Activated CD8-positive, alpha-beta T cell treated with anti-CD3 and anti-CD28 coated beads for 36 hours (primary cell): Measurements from ENCODE around the gene UBE2E1. TPM values are rescaled to one million over a fixed set of nuclear protein-coding genes. Genes with fewer than 3 reads are reported as not detected.

Source experiments
- ATAC-seq: fragments of 200-7000 bp; cut with Tn5 transposase; one replicate; pipeline ENCODE4 v1.10.0; 2021; ENCODE audit warnings: mild to moderate bottlenecking, moderate library complexity
- CTCF ChIA-PET: fragments of 350-600 bp; sonication (Branson Sonifier 250); formaldehyde crosslinking; loops from one replicate; lab custom pipeline; 2021; ENCODE audit warnings: antibody characterized with exemption; lab: Charles Lee
- POLR2A ChIA-PET: fragments of 350-600 bp; sonication (Branson Sonifier 250); formaldehyde crosslinking; loops from one replicate; lab custom pipeline; 2021; ENCODE audit warnings: antibody characterized with exemption; lab: Charles Lee
- DNase-seq: peaks from one replicate; pipeline ENCODE4 v3.0.0-alpha.2; 2020
- H3K27ac Mint-ChIP-seq: one replicate; pipeline ENCODE4 v1.8.0; 2021; ENCODE audit warnings: mild to moderate bottlenecking, mixed read lengths
- H3K27me3 Mint-ChIP-seq: one replicate; pipeline ENCODE4 v1.8.0; 2021; ENCODE audit warnings: mixed read lengths
- H3K36me3 Mint-ChIP-seq: one replicate; pipeline ENCODE4 v1.8.0; 2021; ENCODE audit warnings: low read depth, mixed read lengths
- H3K4me1 Mint-ChIP-seq: one replicate; pipeline ENCODE4 v1.8.0; 2021; ENCODE audit warnings: low read depth, mixed read lengths
- H3K4me3 Mint-ChIP-seq: one replicate; pipeline ENCODE4 v1.8.0; 2021; ENCODE audit warnings: mild to moderate bottlenecking, moderate library complexity, mixed read lengths
- H3K9me3 Mint-ChIP-seq: one replicate; pipeline ENCODE4 v1.8.0; 2021; ENCODE audit warnings: mixed read lengths
- CTCF ChIP-seq: fragments of 200-600 bp; IDR thresholded peaks from one replicate; pipeline ENCODE4 v1.8.0; 2022; ENCODE audit warnings: antibody characterized with exemption, mild to moderate bottlenecking
- intact Hi-C: fragments of 100-400 bp; cut with micrococcal nuclease; formaldehyde crosslinking; loops from one replicate; pipeline ENCODE4 v1.10.0; 2022
- total RNA-seq, 2 experiments: library from RNA; stranded (reverse); gene quantifications; one replicate each; pipeline ENCODE4 v1.2.3, GENCODE V29; 2021

UBE2E1 gene
- total RNA-seq, 2 experiments from 2014 or later = 79.0 to 80.3 TPM

GRCh38 chr3:23793528-23794134, 12.1 kb upstream of the UBE2E1 start:
- ChIA-PET POLR2A (no interaction called here), CTCF (no interaction called here)

GRCh38 chr3:23795096-23795495, 10.7 kb upstream of the UBE2E1 start:
- ChIA-PET POLR2A (no interaction called here), CTCF (no interaction called here)
- TF ChIP-seq CTCF = no peak
- H3K4me1 Mint-ChIP-seq = peaks cover 12% of the 10 kb centered on the region
- ATAC-seq = no peak
- no peak for DNase-seq
- intact Hi-C loops = no loop called here
- peaks cover 6% of the 10 kb centered on the region for H3K27me3 Mint-ChIP-seq
- no peak overlapping the region for H3K4me3 Mint-ChIP-seq
- H3K9me3 Mint-ChIP-seq = no peaks in the 10 kb centered on the region
- no peak overlapping the region for H3K27ac Mint-ChIP-seq
- H3K36me3 Mint-ChIP-seq = no peaks in the 10 kb centered on the region

More at GRCh38 chr3:23793528-23794134, 12.1 kb upstream of the UBE2E1 start:
- Mint-ChIP-seq H3K4me1 (peaks cover 12% of the 10 kb centered on the region), H3K36me3 (no peaks in the 10 kb centered on the region), H3K9me3 (no peaks in the 10 kb centered on the region), H3K27ac (no peak overlapping the region), H3K4me3 (no peak overlapping the region), H3K27me3 (peaks cover 6% of the 10 kb centered on the region)
- DNase-seq (no peak), ATAC-seq (no peak)
- no peak for TF ChIP-seq CTCF
- intact Hi-C loops = no loop called here

GRCh38 chr3:23796518-23796917, 9.2 kb upstream of the UBE2E1 start:
- Mint-ChIP-seq H3K27ac (no peak overlapping the region), H3K36me3 (no peaks in the 10 kb centered on the region), H3K4me1 (peaks cover 12% of the 10 kb centered on the region), H3K4me3 (no peak overlapping the region), H3K27me3 (peaks cover 6% of the 10 kb centered on the region), H3K9me3 (no peaks in the 10 kb centered on the region)
- ATAC-seq (no peak), DNase-seq (no peak)
- intact Hi-C loops = no loop called here
- POLR2A ChIA-PET = interaction anchor here (1.2 kb wide), 1 partner anchor 11 kb away, joined by 3 read pairs; no protein-coding TSS in a partner anchor
- no peak for TF ChIP-seq CTCF
- CTCF ChIA-PET = interaction anchor here (0.8 kb wide), 1 partner anchor 16 kb away, joined by 3 read pairs; no protein-coding TSS in a partner anchor

- peak; percentile 20 for DNase-seq
- peaks cover 12% of the 10 kb centered on the region for H3K4me1 Mint-ChIP-seq
- H3K9me3 Mint-ChIP-seq = no peaks in the 10 kb centered on the region
- TF ChIP-seq CTCF = no peak
- CTCF ChIA-PET = no interaction called here
- POLR2A ChIA-PET = interaction anchor here (1.2 kb wide), 1 partner anchor 10 kb away, joined by 3 read pairs; no protein-coding TSS in a partner anchor
- no peak overlapping the region for H3K4me3 Mint-ChIP-seq
- peaks cover 6% of the 10 kb centered on the region for H3K27me3 Mint-ChIP-seq
- H3K36me3 Mint-ChIP-seq = no peaks in the 10 kb centered on the region
- intact Hi-C loops = no loop called here
- H3K27ac Mint-ChIP-seq = no peak overlapping the region
- peak; percentile 67 for ATAC-seq
Observed at GRCh38 chr3:23797491-23797890, 8.3 kb upstream of the UBE2E1 start.

- intact Hi-C loops = no loop called here
- POLR2A ChIA-PET = interaction anchor here (0.8 kb wide), 1 partner anchor 280 kb away, joined by 3 read pairs; no protein-coding TSS in a partner anchor
- H3K4me1 Mint-ChIP-seq = peaks cover 12% of the 10 kb centered on the region
- H3K9me3 Mint-ChIP-seq = no peaks in the 10 kb centered on the region
- CTCF ChIA-PET = no interaction called here
- H3K27me3 Mint-ChIP-seq = peaks cover 5% of the 10 kb centered on the region
- ATAC-seq = no peak
- H3K36me3 Mint-ChIP-seq = no peaks in the 10 kb centered on the region
- no peak overlapping the region for H3K27ac Mint-ChIP-seq
- no peak overlapping the region for H3K4me3 Mint-ChIP-seq
- no peak for TF ChIP-seq CTCF
- no peak for DNase-seq
Observed at GRCh38 chr3:23798456-23798855, 7.3 kb upstream of the UBE2E1 start.
